ENCODE data around the gene HEBP2. TPM values are rescaled to one million over a fixed set of nuclear protein-coding genes. Genes with fewer than 3 reads are reported as not detected.

The HEBP2 gene
- total and polyA plus RNA-seq, 2 of the 13 experiments (the other 11 are each of a cell fraction or from before 2014, with no cell fraction given), result 16.0 to 72.8 TPM

DNA sequence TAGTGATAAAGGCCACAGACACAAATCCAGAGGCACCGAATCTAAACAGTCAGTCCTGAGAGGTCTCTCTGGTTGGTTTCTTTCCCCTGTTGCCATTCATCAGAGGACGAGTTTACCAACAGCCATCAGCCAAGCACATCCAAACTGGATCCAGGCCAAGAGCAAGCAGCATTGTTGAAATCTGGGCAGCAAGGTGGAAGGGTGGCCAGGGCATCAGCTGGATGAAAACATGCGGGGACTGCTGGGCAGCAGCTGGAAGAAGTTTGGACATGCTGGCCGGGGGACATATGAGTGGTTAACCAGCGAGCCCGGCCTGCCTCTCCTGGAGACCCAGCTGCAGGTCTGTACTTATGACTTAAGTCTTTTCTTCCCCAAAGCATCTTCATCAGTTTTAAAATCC lies 26.2 kb upstream of the HEBP2 start, which contains the start of gene SMIM28 (continued):
- TF ChIP-seq, protein P1, sequence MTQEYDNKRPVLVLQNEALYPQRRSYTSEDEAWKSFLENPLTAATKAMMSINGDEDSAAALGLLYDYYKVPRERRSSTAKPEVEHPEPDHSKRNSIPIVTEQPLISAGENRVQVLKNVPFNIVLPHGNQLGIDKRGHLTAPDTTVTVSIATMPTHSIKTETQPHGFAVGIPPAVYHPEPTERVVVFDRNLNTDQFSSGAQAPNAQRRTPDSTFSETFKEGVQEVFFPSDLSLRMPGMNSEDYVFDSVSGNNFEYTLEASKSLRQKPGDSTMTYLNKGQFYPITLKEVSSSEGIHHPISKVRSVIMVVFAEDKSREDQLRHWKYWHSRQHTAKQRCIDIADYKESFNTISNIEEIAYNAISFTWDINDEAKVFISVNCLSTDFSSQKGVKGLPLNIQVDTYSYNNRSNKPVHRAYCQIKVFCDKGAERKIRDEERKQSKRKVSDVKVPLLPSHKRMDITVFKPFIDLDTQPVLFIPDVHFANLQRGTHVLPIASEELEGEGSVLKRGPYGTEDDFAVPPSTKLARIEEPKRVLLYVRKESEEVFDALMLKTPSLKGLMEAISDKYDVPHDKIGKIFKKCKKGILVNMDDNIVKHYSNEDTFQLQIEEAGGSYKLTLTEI (CRISPR knock-in tag; conservative IDR thresholded peaks at IDR 0.05), result no peak
- TF ChIP-seq, protein P2, sequence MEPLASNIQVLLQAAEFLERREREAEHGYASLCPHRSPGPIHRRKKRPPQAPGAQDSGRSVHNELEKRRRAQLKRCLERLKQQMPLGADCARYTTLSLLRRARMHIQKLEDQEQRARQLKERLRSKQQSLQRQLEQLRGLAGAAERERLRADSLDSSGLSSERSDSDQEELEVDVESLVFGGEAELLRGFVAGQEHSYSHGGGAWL (CRISPR knock-in tag; IDR thresholded peaks at IDR 0.05), result no peak

DNA sequence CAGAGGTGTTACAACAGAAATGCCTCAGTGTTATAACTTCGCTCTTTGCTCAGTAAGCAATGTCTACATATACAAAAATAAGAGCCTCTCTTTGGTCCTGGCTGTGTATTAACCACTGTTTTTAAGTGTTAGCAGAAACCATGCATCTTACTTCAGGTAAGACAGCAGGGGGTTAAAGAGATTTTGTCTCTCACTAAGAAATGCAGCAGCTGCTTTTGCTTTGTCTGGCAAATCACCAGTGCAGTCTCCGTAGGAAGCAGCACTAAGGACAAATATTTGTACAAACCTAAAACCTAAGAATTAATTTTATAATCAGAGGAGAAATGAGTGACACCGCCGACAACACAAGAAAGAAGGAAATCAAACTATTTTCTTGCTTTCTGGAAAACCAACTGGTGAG lies 25.6 kb upstream of the HEBP2 start:
- DNase-seq (ENCODE audit: low spot score) (no peak), FAIRE-seq (no peak), ATAC-seq (no peak)
- H3K27me3 ChIP-seq (ENCODE audit: control insufficient read depth in 1 of 2, insufficient read depth in 2 of 2, low read length in 2 of 2), result no peaks in the 10 kb centered on the region
- no peak overlapping the region for H3K4me2 ChIP-seq (ENCODE audit: low read depth, low read length)
- WGBS (ENCODE audit: low lambda C conversion rate), result 50% methylated on average over 4 of the region's 4 CpGs
- no peaks in the 10 kb centered on the region for H4K20me1 ChIP-seq (ENCODE audit: insufficient read depth, low read length)
- no peaks in the 10 kb centered on the region for H3K79me2 ChIP-seq (ENCODE audit: insufficient read depth, low read length)
- intact Hi-C loops (cut with micrococcal nuclease; ENCODE audit: unreplicated experiment) (no loop called here), in situ Hi-C loops (cut with HindIII; ENCODE audit: extremely low pct_ligation_motif_present, low pct_unique_long_range_greater_than_20kb) (no loop called here)
- no peaks in the 10 kb centered on the region for H3K9me3 ChIP-seq (ENCODE audit: low read length)
- no peak overlapping the region for H3K27ac ChIP-seq (ENCODE audit: extremely low read length, insufficient read depth, low read length)
- H3K4me1 ChIP-seq (ENCODE audit: insufficient read depth, low read length), result peaks cover 1% of the 10 kb centered on the region
- no peak overlapping the region for H3K9ac ChIP-seq (ENCODE audit: insufficient read depth, low read depth, low read length)
- CTCF ChIA-PET (ENCODE audit: low intra/inter-chr PET ratio, low total read pairs), result no interaction called here
- POLR2A ChIA-PET, result no interaction called here
- no peaks in the 10 kb centered on the region for H3K36me3 ChIP-seq (replicated peaks in 1 of 2; ENCODE audit: control insufficient read depth in 1 of 2, insufficient read depth in 2 of 2, low read length in 2 of 2)
- no peak overlapping the region for H3K4me3 ChIP-seq (replicated peaks in 1 of 3; ENCODE audit: insufficient read depth in 1 of 3, low read depth in 2 of 3, low read length in 3 of 3)
- H2AFZ ChIP-seq (ENCODE audit: low read length), result no peak overlapping the region
- BruUV-seq (replicated peaks), result no TSS peak
- TF ChIP-seq, protein P3, sequence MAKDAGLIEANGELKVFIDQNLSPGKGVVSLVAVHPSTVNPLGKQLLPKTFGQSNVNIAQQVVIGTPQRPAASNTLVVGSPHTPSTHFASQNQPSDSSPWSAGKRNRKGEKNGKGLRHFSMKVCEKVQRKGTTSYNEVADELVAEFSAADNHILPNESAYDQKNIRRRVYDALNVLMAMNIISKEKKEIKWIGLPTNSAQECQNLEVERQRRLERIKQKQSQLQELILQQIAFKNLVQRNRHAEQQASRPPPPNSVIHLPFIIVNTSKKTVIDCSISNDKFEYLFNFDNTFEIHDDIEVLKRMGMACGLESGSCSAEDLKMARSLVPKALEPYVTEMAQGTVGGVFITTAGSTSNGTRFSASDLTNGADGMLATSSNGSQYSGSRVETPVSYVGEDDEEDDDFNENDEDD (CRISPR knock-in tag; IDR thresholded peaks at IDR 0.05; ENCODE audit: borderline replicate concordance), result no peak
- TF ChIP-seq ZFP1 (CRISPR knock-in tag; IDR thresholded peaks at IDR 0.05) (no peak), SRSF9 (IDR thresholded peaks at IDR 0.05; ENCODE audit: borderline replicate concordance, insufficient read depth, low read depth, low read length, poor library complexity, severe bottlenecking) (no peak), GABPB1 (CRISPR knock-in tag; IDR thresholded peaks at IDR 0.05) (no peak), ZFP36L2 (CRISPR knock-in tag; IDR thresholded peaks at IDR 0.05) (no peak), CCDC6 (CRISPR knock-in tag; IDR thresholded peaks at IDR 0.05) (no peak), ZNF326 (CRISPR knock-in tag; IDR thresholded peaks at IDR 0.05; ENCODE audit: borderline replicate concordance) (no peak), TBP (CRISPR knock-in tag; IDR thresholded peaks at IDR 0.05) (no peak)
- TF ChIP-seq, protein P4, sequence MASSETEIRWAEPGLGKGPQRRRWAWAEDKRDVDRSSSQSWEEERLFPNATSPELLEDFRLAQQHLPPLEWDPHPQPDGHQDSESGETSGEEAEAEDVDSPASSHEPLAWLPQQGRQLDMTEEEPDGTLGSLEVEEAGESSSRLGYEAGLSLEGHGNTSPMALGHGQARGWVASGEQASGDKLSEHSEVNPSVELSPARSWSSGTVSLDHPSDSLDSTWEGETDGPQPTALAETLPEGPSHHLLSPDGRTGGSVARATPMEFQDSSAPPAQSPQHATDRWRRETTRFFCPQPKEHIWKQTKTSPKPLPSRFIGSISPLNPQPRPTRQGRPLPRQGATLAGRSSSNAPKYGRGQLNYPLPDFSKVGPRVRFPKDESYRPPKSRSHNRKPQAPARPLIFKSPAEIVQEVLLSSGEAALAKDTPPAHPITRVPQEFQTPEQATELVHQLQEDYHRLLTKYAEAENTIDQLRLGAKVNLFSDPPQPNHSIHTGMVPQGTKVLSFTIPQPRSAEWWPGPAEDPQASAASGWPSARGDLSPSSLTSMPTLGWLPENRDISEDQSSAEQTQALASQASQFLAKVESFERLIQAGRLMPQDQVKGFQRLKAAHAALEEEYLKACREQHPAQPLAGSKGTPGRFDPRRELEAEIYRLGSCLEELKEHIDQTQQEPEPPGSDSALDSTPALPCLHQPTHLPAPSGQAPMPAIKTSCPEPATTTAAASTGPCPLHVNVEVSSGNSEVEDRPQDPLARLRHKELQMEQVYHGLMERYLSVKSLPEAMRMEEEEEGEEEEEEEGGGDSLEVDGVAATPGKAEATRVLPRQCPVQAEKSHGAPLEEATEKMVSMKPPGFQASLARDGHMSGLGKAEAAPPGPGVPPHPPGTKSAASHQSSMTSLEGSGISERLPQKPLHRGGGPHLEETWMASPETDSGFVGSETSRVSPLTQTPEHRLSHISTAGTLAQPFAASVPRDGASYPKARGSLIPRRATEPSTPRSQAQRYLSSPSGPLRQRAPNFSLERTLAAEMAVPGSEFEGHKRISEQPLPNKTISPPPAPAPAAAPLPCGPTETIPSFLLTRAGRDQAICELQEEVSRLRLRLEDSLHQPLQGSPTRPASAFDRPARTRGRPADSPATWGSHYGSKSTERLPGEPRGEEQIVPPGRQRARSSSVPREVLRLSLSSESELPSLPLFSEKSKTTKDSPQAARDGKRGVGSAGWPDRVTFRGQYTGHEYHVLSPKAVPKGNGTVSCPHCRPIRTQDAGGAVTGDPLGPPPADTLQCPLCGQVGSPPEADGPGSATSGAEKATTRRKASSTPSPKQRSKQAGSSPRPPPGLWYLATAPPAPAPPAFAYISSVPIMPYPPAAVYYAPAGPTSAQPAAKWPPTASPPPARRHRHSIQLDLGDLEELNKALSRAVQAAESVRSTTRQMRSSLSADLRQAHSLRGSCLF (CRISPR knock-in tag; IDR thresholded peaks at IDR 0.05; ENCODE audit: borderline replicate concordance), result no peak
- TF ChIP-seq, protein P5, sequence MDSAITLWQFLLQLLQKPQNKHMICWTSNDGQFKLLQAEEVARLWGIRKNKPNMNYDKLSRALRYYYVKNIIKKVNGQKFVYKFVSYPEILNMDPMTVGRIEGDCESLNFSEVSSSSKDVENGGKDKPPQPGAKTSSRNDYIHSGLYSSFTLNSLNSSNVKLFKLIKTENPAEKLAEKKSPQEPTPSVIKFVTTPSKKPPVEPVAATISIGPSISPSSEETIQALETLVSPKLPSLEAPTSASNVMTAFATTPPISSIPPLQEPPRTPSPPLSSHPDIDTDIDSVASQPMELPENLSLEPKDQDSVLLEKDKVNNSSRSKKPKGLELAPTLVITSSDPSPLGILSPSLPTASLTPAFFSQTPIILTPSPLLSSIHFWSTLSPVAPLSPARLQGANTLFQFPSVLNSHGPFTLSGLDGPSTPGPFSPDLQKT (CRISPR knock-in tag; IDR thresholded peaks at IDR 0.05; ENCODE audit: borderline replicate concordance), result no peak
